ENCODE measurements around the gene PASK. TPM values are rescaled to one million over a fixed set of nuclear protein-coding genes. Genes with fewer than 3 reads are reported as not detected.

Gene PASK
- total and polyA plus RNA-seq, 9 of the 15 experiments (the other 6 are each of a cell fraction or from before 2014, with no cell fraction given): 1.5 to 30.3 (median 9.9) TPM

GRCh38 chr2:241103176-241103595, 46.1 kb downstream of the PASK start:
- Histone ChIP-seq H3K4me2 (ENCODE audit: insufficient read depth, low read length) (peak overlapping the region; percentile 91), H3K4me1 (replicated peaks in 1 of 2; ENCODE audit: control insufficient read depth in 2 of 2, insufficient read depth in 2 of 2, low read length in 2 of 2) (peaks cover 0 to 8% of the 10 kb centered on the region in 2 experiments; a peak in 2 of 5 replicates)

More at GRCh38 chr2:241103176-241103595, 46.1 kb downstream of the PASK start:
- TF ChIP-seq ZNF3 (CRISPR knock-in tag; IDR thresholded peaks at IDR 0.05): no peak
- TF ChIP-seq POLR2AphosphoS5 (IDR thresholded peaks at IDR 0.05; ENCODE audit: control insufficient read depth, insufficient read depth, low read depth, low read length): no peak
- no peak for TF ChIP-seq MECOM (CRISPR knock-in tag; IDR thresholded peaks at IDR 0.05)
- TF ChIP-seq RERE (CRISPR knock-in tag; IDR thresholded peaks at IDR 0.05; ENCODE audit: borderline replicate concordance): no peak
- intact Hi-C loops (cut with micrococcal nuclease): no loop called here
- BruUV-seq (replicated peaks): no TSS peak
- ATAC-seq: no peak
- ChIA-PET POLR2A (interaction anchor here (2.1 kb wide), 1 partner anchor 7 kb away, joined by 8 read pairs; no protein-coding TSS in a partner anchor), CTCF (ENCODE audit: low intra/inter-chr PET ratio) (no interaction called here)
- no peaks in the 10 kb centered on the region for H3K27me3 ChIP-seq (ENCODE audit: control insufficient read depth in 2 of 2, insufficient read depth in 2 of 2, low read length in 2 of 2)
- peak overlapping the region in 1 of 2 experiments; percentile 96; a peak in 2 of 4 replicates for H3K9ac ChIP-seq (ENCODE audit: insufficient read depth in 1 of 2, low read depth in 2 of 2, low read length in 2 of 2)
- H3K4me3 ChIP-seq: peak overlapping the region; percentile 88
- H4K20me1 ChIP-seq (replicated peaks; ENCODE audit: control insufficient read depth, insufficient read depth, low read length): no peaks in the 10 kb centered on the region
- in situ Hi-C loops (cut with MboI): no loop called here
- FAIRE-seq: no peak
- no peaks in the 10 kb centered on the region for H3K9me1 ChIP-seq (ENCODE audit: control insufficient read depth, insufficient read depth, low read length)
- no peaks in the 10 kb centered on the region for H3K9me3 ChIP-seq (replicated peaks; ENCODE audit: control insufficient read depth, insufficient read depth, low read depth, low read length)
- H3K79me2 ChIP-seq (ENCODE audit: control insufficient read depth, insufficient read depth, low read length): peaks cover 40% of the 10 kb centered on the region
- WGBS (ENCODE audit: insufficient coverage, low coverage, missing lambda C conversion rate): 23% methylated on average over 4 of the region's 5 CpGs
- peaks cover 19% of the 10 kb centered on the region; the same call in 2 of the 3 replicates for H3K36me3 ChIP-seq (ENCODE audit: control insufficient read depth, insufficient read depth, low read length)
- H3K27ac ChIP-seq (ENCODE audit: extremely low read depth, low read depth, low read length): no peak overlapping the region
- no peak for DNase-seq (ENCODE audit: extremely low read depth in 1 of 4, low spot score in 3 of 4)
- no peak overlapping the region for H2AFZ ChIP-seq (ENCODE audit: low read depth, low read length)
